ENCODE results near the gene PPP3R1. TPM values are rescaled to one million over a fixed set of nuclear protein-coding genes. Genes with fewer than 3 reads are reported as not detected.

The PPP3R1 gene
- total RNA-seq, 1 experiment from 2014 or later, result 83.8 TPM

DNA sequence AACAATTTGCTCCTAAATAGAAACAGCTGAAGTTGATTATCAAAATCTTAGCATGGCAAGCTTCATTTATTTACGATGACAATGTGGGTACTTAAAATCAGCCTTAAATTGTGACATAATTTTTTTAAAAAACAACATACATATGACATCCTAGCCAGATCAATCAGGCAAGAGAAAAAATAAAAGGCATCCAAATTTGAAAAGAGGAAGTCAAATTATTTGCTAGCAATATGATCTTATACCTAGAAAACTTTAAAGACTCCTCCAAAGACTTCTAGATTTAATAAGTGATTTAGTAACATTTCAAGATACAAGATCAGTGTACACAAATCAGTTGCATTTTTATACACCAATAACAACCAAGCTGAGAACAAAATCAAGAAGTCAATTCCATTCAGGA is 14.3 kb upstream of the PPP3R1 start:
- Histone ChIP-seq H3K9me3 (ENCODE audit: low read depth, low read length, poor library complexity, severe bottlenecking) (no peaks in the 10 kb centered on the region), H3K27ac (ENCODE audit: low read depth, low read length, poor library complexity, severe bottlenecking) (no peak overlapping the region), H3K27me3 (replicated peaks; ENCODE audit: insufficient read depth, low read depth, low read length, poor library complexity) (no peaks in the 10 kb centered on the region), H3K4me3 (ENCODE audit: low read depth, low read length, poor library complexity, severe bottlenecking) (no peak overlapping the region), H3K36me3 (ENCODE audit: insufficient read depth, low read length, poor library complexity, severe bottlenecking) (no peaks in the 10 kb centered on the region), H3K4me1 (ENCODE audit: insufficient read depth, low read length, poor library complexity, severe bottlenecking) (no peaks in the 10 kb centered on the region)
- intact Hi-C loops (cut with micrococcal nuclease; ENCODE audit: unreplicated experiment), result no loop called here
- no TSS peak for BruUV-seq (replicated peaks)
- ChIA-PET CTCF (no interaction called here), POLR2A (ENCODE audit: low non-redundant PET) (no interaction called here)
- no peak for DNase-seq (ENCODE audit: low spot score)
- no peak for TF ChIP-seq CTCF (conservative IDR thresholded peaks at IDR 0.05; ENCODE audit: low read depth, low read length)
- no peak for TF ChIP-seq EZH2 (IDR thresholded peaks at IDR 0.05; ENCODE audit: borderline replicate concordance, low read depth, low read length, poor library complexity, severe bottlenecking)

DNA sequence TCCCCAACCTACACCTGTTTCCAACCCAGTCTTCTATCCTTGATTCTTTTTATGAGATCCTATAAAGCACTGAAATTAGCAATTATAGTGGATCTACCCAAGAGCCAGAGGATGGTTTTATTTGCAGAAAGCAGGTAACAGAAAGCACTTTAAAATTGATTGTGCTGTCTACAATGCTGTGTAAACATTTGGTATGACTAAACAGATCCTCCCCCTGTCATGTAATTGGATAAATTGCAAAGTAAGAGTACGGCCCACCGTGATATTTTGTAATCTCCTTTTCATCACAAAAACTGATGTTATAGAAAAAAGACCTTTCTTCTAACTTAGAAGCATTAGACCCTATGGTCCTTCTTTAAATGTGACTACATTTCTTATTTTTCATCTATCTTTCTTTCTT is 11.3 kb upstream of the PPP3R1 start:
- Histone ChIP-seq H3K9me3 (ENCODE audit: low read depth, low read length, poor library complexity, severe bottlenecking) (no peaks in the 10 kb centered on the region), H3K27ac (ENCODE audit: low read depth, low read length, poor library complexity, severe bottlenecking) (no peak overlapping the region), H3K36me3 (ENCODE audit: insufficient read depth, low read length, poor library complexity, severe bottlenecking) (no peaks in the 10 kb centered on the region), H3K4me1 (ENCODE audit: insufficient read depth, low read length, poor library complexity, severe bottlenecking) (no peaks in the 10 kb centered on the region), H3K4me3 (ENCODE audit: low read depth, low read length, poor library complexity, severe bottlenecking) (no peak overlapping the region), H3K27me3 (replicated peaks; ENCODE audit: insufficient read depth, low read depth, low read length, poor library complexity) (no peaks in the 10 kb centered on the region)
- intact Hi-C loops (cut with micrococcal nuclease; ENCODE audit: unreplicated experiment), result no loop called here
- BruUV-seq (replicated peaks), result no TSS peak
- DNase-seq (ENCODE audit: low spot score), result no peak
- ChIA-PET POLR2A (ENCODE audit: low non-redundant PET) (no interaction called here), CTCF (no interaction called here)
- TF ChIP-seq CTCF (conservative IDR thresholded peaks at IDR 0.05; ENCODE audit: low read depth, low read length), result no peak
- no peak for TF ChIP-seq EZH2 (IDR thresholded peaks at IDR 0.05; ENCODE audit: borderline replicate concordance, low read depth, low read length, poor library complexity, severe bottlenecking)

GRCh38 chr2:68258851-68259250 is 6.5 kb upstream of the PPP3R1 start:
- Histone ChIP-seq H3K27ac (ENCODE audit: low read depth, low read length, poor library complexity, severe bottlenecking) (no peak overlapping the region), H3K9me3 (ENCODE audit: low read depth, low read length, poor library complexity, severe bottlenecking) (no peaks in the 10 kb centered on the region), H3K27me3 (replicated peaks; ENCODE audit: insufficient read depth, low read depth, low read length, poor library complexity) (no peaks in the 10 kb centered on the region), H3K4me3 (ENCODE audit: low read depth, low read length, poor library complexity, severe bottlenecking) (no peak overlapping the region), H3K4me1 (ENCODE audit: insufficient read depth, low read length, poor library complexity, severe bottlenecking) (no peaks in the 10 kb centered on the region), H3K36me3 (ENCODE audit: insufficient read depth, low read length, poor library complexity, severe bottlenecking) (no peaks in the 10 kb centered on the region)
- no TSS peak for BruUV-seq (replicated peaks)
- ChIA-PET POLR2A (ENCODE audit: low non-redundant PET) (no interaction called here), CTCF (no interaction called here)
- TF ChIP-seq CTCF (conservative IDR thresholded peaks at IDR 0.05; ENCODE audit: low read depth, low read length), result no peak
- no peak for TF ChIP-seq EZH2 (IDR thresholded peaks at IDR 0.05; ENCODE audit: borderline replicate concordance, low read depth, low read length, poor library complexity, severe bottlenecking)
- DNase-seq (ENCODE audit: low spot score), result no peak
- intact Hi-C loops (cut with micrococcal nuclease; ENCODE audit: unreplicated experiment), result no loop called here
